D721Med (cell line): ENCODE measurements around the gene CADPS2.

Experiments
- DNase-seq: peaks from one replicate; pipeline ENCODE4 v3.0.0; 2011; ENCODE audit warnings: low spot score; ENCODE audit not compliant: insufficient read length
- FAIRE-seq: peaks from 2 replicates; lab custom pipeline; 2011; peaks lifted over from hg19 to GRCh38; lab: Jason Lieb, UNC
- TF ChIP-seq, protein P1 (sequence below): IDR thresholded peaks from 2 replicates; pipeline ENCODE4 v1.5.1; 2012; ENCODE audit warnings: mild to moderate bottlenecking, control low read depth; ENCODE audit not compliant: insufficient read depth; ENCODE audit errors: missing control alignments

The CADPS2 gene

DNA sequence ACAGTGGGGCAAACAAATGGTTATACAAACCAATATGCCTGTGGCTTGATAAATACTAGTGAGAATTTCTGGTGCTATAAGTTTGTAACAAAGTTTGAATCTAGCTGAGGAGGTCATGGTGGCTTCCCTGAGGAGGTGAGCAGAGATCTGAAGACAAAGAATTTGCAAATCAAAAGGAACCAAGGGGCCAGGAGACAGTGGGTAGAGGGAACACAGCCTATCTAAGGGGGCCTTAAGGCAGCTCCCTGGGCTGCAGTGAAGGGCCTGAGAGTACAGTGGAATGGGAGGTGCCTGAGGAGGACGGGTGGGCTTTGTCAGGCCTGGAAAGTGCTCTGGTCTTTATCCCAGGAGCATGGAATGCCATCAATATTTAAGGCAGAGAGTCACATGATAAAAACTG is 209.1 kb downstream of the CADPS2 start:
- TF ChIP-seq, protein P1, sequence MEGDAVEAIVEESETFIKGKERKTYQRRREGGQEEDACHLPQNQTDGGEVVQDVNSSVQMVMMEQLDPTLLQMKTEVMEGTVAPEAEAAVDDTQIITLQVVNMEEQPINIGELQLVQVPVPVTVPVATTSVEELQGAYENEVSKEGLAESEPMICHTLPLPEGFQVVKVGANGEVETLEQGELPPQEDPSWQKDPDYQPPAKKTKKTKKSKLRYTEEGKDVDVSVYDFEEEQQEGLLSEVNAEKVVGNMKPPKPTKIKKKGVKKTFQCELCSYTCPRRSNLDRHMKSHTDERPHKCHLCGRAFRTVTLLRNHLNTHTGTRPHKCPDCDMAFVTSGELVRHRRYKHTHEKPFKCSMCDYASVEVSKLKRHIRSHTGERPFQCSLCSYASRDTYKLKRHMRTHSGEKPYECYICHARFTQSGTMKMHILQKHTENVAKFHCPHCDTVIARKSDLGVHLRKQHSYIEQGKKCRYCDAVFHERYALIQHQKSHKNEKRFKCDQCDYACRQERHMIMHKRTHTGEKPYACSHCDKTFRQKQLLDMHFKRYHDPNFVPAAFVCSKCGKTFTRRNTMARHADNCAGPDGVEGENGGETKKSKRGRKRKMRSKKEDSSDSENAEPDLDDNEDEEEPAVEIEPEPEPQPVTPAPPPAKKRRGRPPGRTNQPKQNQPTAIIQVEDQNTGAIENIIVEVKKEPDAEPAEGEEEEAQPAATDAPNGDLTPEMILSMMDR: no peak
- DNase-seq (no peak), FAIRE-seq (no peak)

- FAIRE-seq (no peak), DNase-seq (no peak)
- TF ChIP-seq, protein P1: no peak
These were observed 209.8 kb downstream of the CADPS2 start for GRCh38 chr7:122676466-122676865.

- no peak for DNase-seq
- TF ChIP-seq, protein P1: no peak
- no peak for FAIRE-seq
These were observed 210.6 kb downstream of the CADPS2 start for GRCh38 chr7:122675621-122676020.

DNA sequence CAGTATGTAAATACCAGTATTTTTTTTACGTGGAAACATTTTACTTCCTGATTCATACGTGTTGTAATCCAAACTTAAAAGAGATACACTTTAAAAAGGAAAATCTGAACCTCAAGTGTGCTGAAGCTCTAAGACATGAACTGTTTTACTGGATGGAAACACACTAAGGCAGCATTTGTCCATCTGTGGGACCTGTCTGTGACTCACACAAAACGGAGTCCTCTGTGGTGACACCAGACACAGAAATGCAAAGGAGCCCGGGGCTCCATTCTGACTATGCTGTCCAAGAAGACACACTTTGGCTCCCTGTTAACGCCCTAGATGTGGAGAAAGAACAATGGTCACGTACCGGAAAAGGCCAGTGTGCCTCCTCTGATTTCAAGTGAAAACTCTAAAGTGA is 211.2 kb downstream of the CADPS2 start:
- DNase-seq: no peak
- FAIRE-seq: no peak
- TF ChIP-seq, protein P1: no peak

DNA sequence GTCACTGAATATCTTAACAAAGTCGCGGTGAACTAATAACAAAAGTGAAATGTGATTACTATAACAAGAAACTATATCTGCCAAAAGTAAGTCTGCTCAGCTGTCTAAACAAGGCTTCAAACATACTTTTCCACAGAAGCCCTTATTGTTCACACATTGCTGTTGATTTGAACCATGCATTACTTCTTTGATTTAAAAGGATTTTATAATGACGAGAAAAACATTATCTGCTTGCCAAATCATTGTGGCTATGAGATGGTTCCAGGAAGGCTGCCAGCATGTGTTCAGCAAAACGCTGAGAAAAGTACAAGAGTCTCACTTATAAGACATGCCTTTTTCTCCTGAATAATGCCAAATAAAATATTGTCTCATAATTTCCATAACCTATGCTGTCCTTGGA is 211.8 kb downstream of the CADPS2 start:
- DNase-seq: no peak
- TF ChIP-seq, protein P1: no peak
- FAIRE-seq: no peak

DNA sequence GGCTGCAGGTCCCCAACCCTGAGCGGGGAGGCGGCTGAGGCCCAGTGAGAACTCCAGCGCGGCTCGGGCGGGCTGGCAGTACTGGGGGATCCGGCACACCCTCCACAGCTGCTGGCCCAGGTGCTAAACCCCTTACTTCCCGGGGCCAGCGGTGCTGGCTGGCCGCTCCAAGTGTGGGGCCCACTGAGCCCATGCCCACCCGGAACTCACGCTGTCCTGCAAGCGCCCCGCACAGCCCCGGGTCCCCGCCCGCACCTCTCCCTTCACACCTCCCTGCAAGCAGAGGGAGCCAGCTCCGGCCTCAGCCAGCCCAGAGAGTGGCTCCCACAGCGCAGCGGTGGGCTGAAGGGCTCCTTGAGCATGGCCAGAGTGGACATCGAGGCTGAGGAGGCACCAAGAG is 212.3 kb downstream of the CADPS2 start:
- DNase-seq (no peak), FAIRE-seq (no peak)
- TF ChIP-seq, protein P1: no peak

GRCh38 chr7:122672536-122672935 is 213.7 kb downstream of the CADPS2 start:
- TF ChIP-seq, protein P1: no peak
- no peak for FAIRE-seq
- no peak for DNase-seq
